ENCODE measurements around the gene PRPSAP1.

DNA sequence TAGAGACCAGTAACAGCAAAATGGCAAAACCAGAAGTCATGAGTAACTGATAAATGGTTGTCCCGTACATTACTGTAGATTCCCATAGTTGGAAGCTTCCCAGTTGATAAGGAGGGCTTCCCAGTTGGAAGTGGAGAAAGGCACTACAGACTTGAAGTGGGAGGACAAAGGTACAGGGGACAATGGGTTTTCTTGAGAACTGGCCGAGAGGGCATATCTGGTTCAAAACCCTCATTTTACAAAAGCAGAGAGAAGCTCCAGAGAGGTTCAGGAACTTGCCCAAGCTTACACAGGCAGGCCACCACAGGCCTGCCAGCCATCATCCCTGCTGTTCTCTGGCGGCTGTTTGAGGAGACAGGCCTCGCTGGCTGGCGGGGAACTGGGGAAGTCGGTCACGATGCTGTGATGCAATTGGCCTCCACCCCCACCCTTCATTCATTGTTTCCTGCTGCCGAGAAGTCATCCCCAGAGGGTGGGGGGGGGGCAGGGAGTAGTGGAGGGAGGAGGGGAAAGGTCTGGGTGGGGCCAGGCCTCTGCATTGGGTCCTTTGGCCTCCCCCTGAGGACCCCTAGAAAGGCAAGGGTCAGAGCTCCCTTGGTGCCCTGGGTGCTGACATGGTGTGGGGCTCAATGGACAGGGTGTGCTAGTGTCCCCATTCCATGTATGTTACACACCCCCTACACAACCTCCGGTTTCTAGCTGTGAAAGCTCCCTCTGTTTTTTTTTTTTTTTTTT is 85.5 kb downstream of the PRPSAP1 start:
- TF ChIP-seq POLR2A (IDR thresholded peaks at IDR 0.05) (peak; percentile 14 to 16), EP300 (IDR thresholded peaks at IDR 0.05) (no peak), POLR2AphosphoS5 (IDR thresholded peaks at IDR 0.05) (peak; percentile 41 to 92 (median 70))
- TF ChIP-seq, protein P1, sequence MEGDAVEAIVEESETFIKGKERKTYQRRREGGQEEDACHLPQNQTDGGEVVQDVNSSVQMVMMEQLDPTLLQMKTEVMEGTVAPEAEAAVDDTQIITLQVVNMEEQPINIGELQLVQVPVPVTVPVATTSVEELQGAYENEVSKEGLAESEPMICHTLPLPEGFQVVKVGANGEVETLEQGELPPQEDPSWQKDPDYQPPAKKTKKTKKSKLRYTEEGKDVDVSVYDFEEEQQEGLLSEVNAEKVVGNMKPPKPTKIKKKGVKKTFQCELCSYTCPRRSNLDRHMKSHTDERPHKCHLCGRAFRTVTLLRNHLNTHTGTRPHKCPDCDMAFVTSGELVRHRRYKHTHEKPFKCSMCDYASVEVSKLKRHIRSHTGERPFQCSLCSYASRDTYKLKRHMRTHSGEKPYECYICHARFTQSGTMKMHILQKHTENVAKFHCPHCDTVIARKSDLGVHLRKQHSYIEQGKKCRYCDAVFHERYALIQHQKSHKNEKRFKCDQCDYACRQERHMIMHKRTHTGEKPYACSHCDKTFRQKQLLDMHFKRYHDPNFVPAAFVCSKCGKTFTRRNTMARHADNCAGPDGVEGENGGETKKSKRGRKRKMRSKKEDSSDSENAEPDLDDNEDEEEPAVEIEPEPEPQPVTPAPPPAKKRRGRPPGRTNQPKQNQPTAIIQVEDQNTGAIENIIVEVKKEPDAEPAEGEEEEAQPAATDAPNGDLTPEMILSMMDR (IDR thresholded peaks at IDR 0.05), result no peak

Measured in sigmoid colon (tissue), 4 donors.